ENCODE data around the gene ARL2BP. TPM values are rescaled to one million over a fixed set of nuclear protein-coding genes. Genes with fewer than 3 reads are reported as not detected.

ARL2BP gene
- total and polyA plus RNA-seq, 2 of the 13 experiments (the other 11 are each of a cell fraction or from before 2014, with no cell fraction given), result 64.3 to 67.6 TPM

- TF ChIP-seq ZKSCAN5 (CRISPR knock-in tag; IDR thresholded peaks at IDR 0.05), result no peak
- TF ChIP-seq, protein P1, sequence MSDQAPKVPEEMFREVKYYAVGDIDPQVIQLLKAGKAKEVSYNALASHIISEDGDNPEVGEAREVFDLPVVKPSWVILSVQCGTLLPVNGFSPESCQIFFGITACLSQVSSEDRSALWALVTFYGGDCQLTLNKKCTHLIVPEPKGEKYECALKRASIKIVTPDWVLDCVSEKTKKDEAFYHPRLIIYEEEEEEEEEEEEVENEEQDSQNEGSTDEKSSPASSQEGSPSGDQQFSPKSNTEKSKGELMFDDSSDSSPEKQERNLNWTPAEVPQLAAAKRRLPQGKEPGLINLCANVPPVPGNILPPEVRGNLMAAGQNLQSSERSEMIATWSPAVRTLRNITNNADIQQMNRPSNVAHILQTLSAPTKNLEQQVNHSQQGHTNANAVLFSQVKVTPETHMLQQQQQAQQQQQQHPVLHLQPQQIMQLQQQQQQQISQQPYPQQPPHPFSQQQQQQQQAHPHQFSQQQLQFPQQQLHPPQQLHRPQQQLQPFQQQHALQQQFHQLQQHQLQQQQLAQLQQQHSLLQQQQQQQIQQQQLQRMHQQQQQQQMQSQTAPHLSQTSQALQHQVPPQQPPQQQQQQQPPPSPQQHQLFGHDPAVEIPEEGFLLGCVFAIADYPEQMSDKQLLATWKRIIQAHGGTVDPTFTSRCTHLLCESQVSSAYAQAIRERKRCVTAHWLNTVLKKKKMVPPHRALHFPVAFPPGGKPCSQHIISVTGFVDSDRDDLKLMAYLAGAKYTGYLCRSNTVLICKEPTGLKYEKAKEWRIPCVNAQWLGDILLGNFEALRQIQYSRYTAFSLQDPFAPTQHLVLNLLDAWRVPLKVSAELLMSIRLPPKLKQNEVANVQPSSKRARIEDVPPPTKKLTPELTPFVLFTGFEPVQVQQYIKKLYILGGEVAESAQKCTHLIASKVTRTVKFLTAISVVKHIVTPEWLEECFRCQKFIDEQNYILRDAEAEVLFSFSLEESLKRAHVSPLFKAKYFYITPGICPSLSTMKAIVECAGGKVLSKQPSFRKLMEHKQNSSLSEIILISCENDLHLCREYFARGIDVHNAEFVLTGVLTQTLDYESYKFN (CRISPR knock-in tag; conservative IDR thresholded peaks at IDR 0.05), result peak; percentile 77
- peak; percentile 90 for TF ChIP-seq BRD4 (CRISPR knock-in tag; IDR thresholded peaks at IDR 0.05)
- no peak; the same call in none of the 2 replicates for TF ChIP-seq KLF6 (CRISPR knock-in tag; IDR thresholded peaks at IDR 0.05)
- TF ChIP-seq ZNF598 (CRISPR knock-in tag; IDR thresholded peaks at IDR 0.05; ENCODE audit: borderline replicate concordance), result peak; percentile 69; the same call in 1 of the 2 replicates
- peak; percentile 92 for TF ChIP-seq ELF1 (CRISPR knock-in tag; IDR thresholded peaks at IDR 0.05)
- peak; percentile 91 for TF ChIP-seq SP4 (CRISPR knock-in tag; IDR thresholded peaks at IDR 0.05)
- no peak for TF ChIP-seq ZFP36 (IDR thresholded peaks at IDR 0.05; ENCODE audit: borderline replicate concordance, low read depth, low read length, partially characterized antibody)
- TF ChIP-seq, protein P2, sequence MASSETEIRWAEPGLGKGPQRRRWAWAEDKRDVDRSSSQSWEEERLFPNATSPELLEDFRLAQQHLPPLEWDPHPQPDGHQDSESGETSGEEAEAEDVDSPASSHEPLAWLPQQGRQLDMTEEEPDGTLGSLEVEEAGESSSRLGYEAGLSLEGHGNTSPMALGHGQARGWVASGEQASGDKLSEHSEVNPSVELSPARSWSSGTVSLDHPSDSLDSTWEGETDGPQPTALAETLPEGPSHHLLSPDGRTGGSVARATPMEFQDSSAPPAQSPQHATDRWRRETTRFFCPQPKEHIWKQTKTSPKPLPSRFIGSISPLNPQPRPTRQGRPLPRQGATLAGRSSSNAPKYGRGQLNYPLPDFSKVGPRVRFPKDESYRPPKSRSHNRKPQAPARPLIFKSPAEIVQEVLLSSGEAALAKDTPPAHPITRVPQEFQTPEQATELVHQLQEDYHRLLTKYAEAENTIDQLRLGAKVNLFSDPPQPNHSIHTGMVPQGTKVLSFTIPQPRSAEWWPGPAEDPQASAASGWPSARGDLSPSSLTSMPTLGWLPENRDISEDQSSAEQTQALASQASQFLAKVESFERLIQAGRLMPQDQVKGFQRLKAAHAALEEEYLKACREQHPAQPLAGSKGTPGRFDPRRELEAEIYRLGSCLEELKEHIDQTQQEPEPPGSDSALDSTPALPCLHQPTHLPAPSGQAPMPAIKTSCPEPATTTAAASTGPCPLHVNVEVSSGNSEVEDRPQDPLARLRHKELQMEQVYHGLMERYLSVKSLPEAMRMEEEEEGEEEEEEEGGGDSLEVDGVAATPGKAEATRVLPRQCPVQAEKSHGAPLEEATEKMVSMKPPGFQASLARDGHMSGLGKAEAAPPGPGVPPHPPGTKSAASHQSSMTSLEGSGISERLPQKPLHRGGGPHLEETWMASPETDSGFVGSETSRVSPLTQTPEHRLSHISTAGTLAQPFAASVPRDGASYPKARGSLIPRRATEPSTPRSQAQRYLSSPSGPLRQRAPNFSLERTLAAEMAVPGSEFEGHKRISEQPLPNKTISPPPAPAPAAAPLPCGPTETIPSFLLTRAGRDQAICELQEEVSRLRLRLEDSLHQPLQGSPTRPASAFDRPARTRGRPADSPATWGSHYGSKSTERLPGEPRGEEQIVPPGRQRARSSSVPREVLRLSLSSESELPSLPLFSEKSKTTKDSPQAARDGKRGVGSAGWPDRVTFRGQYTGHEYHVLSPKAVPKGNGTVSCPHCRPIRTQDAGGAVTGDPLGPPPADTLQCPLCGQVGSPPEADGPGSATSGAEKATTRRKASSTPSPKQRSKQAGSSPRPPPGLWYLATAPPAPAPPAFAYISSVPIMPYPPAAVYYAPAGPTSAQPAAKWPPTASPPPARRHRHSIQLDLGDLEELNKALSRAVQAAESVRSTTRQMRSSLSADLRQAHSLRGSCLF (CRISPR knock-in tag; IDR thresholded peaks at IDR 0.05; ENCODE audit: borderline replicate concordance), result peak; percentile 89
- TF ChIP-seq TCF7 (IDR thresholded peaks at IDR 0.05; ENCODE audit: low read depth), result no peak
- TF ChIP-seq, protein P3, sequence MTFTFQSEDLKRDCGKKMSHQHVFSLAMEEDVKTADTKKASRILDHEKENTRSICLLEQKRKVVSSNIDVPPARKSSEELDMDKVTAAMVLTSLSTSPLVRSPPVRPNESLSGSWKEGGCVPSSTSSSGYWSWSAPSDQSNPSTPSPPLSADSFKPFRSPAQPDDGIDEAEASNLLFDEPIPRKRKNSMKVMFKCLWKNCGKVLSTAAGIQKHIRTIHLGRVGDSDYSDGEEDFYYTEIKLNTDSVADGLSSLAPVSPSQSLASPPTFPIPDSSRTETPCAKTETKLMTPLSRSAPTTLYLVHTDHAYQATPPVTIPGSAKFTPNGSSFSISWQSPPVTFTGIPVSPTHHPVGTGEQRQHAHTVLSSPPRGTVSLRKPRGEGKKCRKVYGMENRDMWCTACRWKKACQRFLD (CRISPR knock-in tag; IDR thresholded peaks at IDR 0.05; ENCODE audit: borderline replicate concordance), result peak; percentile 98
- TF ChIP-seq ZNF768 (CRISPR knock-in tag; IDR thresholded peaks at IDR 0.05), result peak; percentile 82; the same call in 1 of the 2 replicates
- no peak; the same call in 1 of the 2 replicates for TF ChIP-seq MTF2 (CRISPR knock-in tag; IDR thresholded peaks at IDR 0.05; ENCODE audit: borderline replicate concordance)
- TF ChIP-seq DRAP1 (CRISPR knock-in tag; IDR thresholded peaks at IDR 0.05), result peak; percentile 71; the same call in 1 of the 2 replicates
- TF ChIP-seq CREB1 (IDR thresholded peaks at IDR 0.05), result peak; percentile 44
- TF ChIP-seq CREB1 (CRISPR knock-in tag; IDR thresholded peaks at IDR 0.05), result no peak
- TF ChIP-seq DNMT3B (CRISPR knock-in tag; conservative IDR thresholded peaks at IDR 0.05), result peak; percentile 16; the same call in 1 of the 2 replicates
- no peak for TF ChIP-seq ZNF530 (CRISPR knock-in tag; IDR thresholded peaks at IDR 0.05; ENCODE audit: low read depth)
- TF ChIP-seq SMAD1 (CRISPR knock-in tag; IDR thresholded peaks at IDR 0.05; ENCODE audit: borderline replicate concordance, low read depth), result peak; percentile 98; the same call in 1 of the 2 replicates
- TF ChIP-seq REL (CRISPR knock-in tag; conservative IDR thresholded peaks at IDR 0.05), result 0 out of 2 replicates have a peak, but pooled peaks have one; percentile 41
These were observed at the start of gene ARL2BP (continued) for GRCh38 chr16:57244767-57245471.
